Activated CD4-positive, alpha-beta T cell treated with anti-CD3 and anti-CD28 coated beads for 1 hour (primary cell): ENCODE data around the gene IFT22.
"Not testable (repeated sequence)": the region's sequence is repeated elsewhere in the genome, so short reads cannot be mapped to it uniquely, and the experiment has no call there.

ENCODE experiments used
- DNase-seq: peaks from one replicate; pipeline ENCODE4 v3.0.0-alpha.2; 2020

The IFT22 gene

DNA sequence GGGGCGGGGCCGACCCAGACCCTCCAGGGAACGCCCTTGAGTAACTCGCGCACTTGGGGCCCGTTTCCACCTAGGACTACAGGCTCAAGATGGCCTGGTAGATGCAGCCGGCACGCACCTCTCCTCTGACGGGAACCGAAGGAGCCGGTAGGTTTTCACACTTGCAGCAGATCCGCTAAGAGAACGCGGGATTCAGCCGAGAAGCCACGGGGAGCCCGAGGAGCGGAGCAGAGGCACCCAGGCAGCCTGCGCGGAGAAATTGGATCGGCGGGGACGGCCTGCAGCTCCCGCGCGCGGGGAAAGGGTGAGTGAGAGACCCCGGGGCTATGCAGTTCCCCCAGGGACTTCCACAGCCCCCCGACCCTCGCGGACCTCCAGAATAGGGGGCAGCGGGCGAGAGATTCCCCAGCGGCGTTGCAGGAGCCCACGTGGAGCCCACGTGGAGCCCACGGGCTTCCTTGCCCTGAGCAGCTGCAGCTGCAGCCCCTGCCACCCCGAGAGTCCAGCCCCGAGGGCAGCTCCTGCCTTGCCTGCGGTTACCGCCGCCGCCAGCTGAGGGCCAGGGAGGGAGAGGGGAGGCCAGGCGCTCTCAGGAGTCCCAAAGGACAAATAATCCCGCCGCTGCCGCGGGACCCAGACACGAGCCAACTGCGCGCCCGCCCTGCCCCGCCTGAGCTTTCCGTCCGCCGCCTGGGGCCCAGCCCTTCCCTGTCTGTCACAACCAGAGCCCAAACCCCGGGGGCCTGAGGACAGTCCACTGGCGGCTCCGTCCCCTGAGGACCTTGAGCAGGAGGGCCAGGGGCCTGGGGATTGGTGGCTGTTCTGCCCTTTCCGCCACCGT, 13.1 kb downstream of the IFT22 start:
- no peak for DNase-seq

DNA sequence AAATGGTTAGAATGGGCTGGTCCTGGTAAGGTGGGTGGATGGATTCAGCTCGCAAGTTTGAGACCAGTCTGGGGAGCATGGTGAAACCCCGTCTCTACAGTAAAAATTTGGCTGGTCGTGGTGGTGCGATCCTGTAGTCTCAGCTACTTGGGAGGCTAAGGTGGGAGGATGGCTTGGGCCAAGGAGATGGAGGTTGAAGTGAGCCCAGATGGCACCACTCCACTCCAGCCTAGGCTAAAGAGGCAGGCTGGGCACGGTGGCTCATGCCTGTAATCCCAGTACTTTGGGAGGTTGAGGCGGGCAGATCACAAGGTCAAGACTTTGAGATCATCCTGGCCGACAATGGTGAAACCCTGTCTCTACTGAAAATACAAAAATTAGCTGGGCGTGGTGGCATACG, 15.3 kb downstream of the IFT22 start:
- no peak for DNase-seq

DNA sequence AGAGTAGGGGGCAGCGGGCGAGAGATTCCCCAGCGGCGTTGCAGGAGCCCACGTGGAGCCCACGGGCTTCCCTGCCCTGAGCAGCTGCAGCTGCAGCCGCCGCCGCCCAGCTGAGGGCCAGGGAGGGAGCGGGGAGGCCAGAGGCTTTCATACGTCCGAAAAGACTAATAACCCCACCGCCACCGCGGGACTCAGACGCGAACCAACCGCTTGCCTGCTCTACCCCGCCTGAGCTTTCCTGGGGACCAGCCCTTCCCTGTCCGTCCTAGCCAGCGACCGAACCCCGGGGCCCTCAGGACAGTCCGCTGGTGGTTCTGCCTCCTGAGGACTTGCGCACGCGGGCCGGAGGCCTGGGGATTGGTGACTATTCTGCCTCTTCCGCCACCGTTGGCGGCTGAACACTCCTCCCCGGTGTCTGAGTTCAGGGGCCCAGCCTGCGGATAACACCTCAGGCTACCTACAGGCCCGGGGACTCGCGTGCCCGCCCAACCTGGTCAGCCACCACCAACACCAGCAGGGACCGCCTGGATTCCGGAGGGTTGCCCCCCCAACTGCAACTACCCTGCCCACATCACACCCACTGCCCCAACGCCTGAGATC, 18.4 kb downstream of the IFT22 start:
- no peak for DNase-seq

DNA sequence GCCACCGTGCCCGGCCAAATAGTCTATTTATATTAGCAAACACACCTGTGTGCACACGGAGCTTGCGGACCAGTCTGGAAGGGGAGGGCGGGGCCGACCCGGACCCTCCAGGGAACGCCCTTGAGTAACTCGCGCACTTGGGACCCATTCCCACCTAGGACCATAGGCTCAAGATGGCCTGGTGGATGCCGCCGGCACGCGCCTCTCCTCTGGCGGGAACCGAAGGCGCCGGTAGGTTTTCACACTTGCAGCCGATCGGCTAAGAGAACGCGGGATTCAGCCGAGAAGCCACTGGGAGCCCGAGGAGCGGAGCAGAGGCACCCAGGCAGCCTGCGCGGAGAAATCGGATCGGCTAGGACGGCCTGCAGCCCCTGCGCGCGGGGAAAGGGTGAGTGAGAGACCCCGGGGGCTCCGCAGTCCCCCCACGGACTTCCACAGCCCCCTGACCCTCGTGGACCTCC, 18.9 kb downstream of the IFT22 start:
- DNase-seq: no peak

DNA sequence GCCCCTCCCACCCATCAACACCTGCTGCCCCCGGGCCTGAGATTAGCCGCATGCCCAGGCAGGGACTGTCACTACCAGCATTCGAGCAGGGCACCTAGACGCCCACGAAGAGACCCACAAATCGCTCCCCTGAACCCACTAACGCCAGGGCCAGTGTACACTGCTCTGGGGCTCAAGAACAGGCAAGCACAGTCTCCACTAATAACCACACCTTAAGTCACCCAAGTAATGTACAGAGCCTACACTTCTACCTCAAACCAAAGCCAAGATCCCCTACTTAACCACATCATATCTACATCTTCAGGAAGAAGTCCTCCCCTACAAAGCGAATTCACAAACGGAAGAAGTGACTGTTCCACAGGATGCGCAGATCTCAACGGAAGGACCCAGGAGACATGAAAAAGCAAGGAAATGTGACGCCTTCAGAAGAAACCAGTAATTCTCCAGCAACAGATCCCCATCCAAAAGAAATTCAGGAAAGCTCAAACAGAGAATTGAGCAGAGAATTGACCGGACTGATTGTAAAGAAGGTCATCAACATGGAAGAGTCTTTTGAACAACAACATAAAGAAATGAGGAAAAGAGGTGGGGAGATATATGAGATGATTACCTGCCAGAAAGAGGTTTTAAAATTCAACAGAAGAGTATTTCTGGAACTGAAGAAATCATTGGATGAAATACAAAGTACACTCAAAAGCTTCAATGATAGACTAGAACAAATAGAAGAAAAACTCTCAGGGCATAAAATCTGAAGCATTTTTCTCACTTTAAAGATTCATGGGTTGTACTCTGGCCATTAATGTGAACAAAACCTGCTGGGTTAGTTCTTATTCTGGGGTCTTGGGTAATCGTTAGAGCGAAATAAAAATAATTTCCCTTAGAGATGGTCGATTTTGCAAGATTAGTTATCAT, 20.9 kb downstream of the IFT22 start:
- no peak for DNase-seq

DNA sequence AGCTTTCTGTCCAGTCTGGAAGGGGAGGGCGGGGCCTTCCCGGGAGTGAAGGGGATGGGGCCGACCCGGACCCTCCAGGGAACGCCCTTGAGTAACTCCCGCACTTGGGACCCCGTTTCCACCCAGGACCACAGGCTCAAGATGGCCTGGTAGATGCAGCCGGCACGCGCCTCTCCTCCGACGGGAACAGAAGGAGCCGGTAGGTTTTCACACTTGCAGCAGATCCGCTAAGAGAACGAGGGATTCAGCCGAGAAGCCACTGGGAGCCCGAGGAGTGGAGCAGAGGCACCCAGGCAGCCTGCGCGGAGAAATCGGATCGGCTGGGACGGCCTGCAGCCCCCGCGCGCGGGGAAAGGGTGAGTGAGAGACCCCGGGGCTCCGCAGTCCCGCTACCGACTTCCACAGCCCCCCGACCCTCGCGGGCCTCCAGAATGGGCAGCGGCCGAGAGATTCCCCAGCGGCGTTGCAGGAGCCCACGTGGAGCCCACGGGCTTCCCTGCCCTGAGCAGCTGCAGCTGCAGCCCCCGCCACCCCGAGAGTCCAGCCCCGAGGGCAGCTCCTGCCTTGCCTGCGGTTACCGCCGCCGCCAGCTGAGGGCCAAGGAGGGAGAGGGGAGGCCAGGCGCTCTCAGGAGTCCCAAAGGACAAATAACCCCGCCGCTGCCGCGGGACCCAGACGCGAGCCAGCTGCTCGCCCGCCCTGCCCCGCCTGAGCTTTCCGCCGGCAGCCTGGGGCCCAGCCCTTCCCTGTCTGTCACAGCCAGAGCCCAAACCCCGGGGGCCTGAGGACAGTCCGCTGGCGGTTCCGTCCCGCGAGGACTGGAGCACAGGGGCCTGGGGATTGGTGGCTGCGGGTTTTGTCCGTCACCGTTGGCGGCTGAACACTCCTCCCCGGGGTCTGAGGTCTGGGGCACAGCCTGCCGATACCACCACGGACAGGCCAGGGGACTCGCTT, 21.8 kb downstream of the IFT22 start:
- no peak for DNase-seq

DNA sequence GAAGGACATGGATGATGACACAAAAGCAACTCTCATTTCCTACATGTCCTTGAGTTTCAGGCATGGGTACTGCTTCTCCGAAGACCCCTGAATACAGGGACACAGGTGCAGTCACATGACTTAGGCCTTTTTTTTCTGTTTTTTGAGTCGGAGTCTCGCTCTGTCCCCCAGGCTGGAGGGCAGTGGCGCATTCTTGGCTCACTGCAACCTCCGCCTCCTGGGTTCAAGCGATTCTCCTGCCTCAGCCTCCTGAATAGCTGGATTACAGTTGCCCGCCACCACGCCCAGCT, 26.8 kb downstream of the IFT22 start:
- DNase-seq: no peak

DNA sequence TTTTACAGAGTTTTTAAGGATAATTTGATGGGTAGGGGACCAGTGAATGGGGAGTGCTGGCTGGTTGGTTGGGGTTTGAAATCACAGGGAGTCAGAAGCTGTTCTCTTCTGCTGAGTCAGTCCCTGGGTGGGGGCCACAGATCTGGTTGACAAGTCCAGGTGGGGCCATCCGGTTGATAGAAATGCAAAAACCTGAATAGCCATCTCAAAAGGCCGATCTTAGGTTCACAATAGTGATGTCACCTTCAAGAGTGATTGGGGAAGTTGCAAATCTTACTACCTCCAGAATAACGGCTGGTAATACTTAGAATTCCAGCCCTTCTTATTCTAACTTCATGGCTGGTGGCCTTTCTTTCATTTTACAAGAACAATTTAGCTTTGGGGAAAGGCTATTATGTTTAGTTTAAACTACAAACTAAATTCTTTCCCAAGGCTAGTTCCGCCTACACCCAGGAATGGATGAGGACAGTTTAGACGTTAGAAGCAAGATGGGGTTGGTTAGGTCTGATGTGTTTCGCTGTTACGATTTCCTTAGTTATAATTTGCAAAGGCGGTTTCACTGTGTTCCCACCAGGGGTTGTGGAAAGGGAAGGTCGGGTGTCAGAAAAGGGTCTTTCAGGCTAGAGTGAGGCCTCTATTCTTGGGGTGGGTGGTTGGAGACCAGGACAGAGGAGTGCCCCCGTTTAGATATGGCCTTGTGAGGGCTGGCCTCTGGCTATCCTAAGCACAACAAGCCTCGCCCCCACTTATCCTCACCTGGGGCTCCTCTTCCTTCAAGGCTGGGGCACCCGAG, 27.4 kb downstream of the IFT22 start:
- DNase-seq: no peak

DNA sequence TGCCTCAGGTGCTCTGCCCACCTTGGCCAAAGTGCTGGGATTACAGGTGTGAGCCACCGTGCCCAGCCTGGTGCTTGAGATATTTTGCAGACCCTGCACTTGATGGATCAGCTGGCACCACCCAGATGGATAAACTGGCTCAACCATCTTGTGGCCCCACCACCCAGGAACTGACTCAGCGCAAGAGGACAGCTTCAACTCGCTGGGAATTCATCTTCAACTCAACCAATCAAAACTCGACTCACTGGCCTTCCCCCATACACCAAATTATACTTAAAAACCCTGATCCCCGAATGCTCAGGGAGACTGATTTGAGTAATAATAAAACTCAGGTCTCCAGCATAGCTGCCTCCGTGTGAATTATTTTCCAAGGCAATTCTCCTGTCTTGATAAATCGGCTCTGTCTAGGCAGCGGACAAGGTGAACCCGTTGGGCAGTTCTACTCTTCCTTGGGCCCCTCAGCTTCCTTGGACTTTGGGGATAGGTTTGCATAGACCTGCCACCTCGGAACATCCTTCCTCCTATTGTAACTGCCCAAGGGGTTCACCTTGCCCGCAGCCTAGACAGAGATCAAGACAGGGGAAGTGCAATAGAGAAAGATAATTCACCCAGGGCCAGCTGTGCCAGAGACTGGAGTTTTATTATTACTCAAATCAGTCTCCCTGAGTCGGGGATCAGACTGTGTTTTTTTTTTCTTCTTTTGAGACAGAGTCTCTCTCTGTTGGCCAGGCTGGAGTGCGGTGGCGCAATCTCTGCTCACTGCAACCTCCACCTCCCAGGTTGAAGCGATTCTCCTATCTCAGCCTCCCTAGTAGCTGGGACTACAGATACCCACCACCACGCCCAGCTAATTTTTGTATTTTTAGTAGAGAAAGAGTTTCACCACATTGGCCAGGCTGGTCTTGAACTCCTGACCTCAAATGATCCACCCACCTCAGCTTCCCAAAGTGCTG, 28.3 kb downstream of the IFT22 start:
- not testable (repeated sequence) for DNase-seq

DNA sequence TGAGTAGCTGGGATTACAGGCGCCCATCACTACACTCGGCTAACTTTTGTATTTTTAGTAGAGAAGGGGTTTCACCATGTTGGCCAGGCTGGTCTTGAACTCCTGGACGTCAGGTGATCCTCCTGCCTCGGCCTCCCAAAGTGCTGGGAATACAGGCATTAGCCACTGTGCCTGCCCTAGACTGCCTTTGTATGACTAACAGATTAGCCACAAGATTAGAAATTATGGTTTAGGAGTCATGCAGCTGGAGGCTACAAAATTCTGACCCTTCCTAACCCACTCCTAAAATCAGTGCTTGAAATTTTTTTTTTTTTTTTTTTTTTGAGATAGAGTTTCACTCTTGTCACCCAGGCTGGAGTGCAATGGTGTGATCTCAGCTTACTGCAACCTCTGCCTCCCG, 29.0 kb downstream of the IFT22 start:
- not testable (repeated sequence) for DNase-seq

DNA sequence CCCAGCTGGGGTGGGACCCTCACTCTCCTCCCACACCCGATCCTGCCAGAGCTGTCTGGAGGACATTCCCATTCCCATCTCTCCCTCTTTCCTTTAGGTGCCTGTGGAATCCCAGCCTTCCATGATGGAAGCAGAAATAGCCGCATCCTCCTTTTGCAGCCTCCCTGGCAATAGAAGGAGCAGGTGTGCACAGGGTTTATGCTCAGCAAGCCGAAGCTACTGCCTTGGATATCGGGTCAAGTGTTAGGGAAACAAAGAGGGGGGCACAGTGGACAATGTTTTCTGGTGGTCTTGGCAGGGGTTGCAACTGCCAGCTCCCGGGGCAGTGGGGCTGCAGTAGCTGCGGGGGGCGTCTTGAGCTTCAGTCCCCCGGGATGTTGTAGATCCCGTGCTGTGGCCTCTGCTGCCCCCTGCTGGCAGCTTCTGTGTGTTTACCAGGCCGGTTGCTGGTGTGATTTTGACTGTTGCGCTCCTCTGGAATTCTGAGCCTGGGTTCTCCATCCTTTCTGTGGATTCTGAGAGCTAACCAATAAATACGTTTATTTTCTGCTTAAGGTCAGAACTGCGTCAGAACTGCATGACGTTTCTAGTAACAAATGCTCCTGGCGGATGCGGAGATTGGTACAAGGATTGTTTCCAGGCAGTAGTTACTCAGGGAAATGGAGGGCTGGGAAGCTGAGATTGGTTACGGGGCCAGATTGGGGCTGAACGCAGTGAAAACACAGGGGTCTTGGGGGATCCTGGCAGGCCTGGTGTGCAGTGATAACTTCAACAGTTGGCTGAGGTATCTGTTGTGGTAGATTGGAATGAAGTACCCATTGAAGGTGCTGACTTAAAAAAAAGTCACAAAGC, 31.2 kb downstream of the IFT22 start:
- peak; percentile 44 for DNase-seq

DNA sequence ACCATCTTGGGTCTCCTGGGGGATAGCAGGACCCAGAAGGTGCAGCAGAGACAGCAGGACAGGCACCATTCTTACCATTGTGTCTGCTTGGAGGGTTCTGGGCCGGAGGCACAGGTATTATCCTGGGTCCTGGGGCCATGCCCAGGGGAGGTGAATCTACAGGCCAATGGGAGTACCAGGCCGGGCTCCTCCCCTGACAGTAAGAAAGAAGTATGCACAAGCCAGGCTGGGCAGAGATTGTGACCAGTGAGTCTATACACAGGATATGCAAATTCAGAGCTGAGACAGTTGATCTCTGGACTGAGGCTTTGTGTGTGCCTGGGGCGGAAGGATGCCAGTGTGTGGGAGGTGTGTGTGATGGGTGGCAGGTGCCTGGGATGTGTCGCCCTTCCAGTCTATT, 31.9 kb downstream of the IFT22 start:
- DNase-seq: not testable (repeated sequence)

DNA sequence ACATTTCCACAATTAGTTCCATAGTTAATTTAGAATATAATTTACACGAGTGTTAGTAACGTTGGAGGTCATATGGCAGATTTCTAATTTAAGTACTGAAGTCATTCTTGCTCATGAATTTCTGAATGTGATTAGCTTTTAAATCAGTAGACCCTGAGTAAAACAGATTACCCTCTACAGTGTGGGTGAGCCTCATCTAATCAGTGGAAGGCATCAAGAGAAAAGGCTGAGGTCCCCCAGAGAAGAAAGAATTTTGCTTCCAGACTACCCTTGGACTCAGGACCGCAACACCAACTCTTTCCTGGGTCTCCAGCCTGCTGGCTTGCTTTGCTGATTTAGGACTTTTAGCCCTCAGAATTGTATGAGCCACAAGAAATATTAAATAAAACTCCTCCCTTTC, 33.2 kb downstream of the IFT22 start:
- DNase-seq: no peak

DNA sequence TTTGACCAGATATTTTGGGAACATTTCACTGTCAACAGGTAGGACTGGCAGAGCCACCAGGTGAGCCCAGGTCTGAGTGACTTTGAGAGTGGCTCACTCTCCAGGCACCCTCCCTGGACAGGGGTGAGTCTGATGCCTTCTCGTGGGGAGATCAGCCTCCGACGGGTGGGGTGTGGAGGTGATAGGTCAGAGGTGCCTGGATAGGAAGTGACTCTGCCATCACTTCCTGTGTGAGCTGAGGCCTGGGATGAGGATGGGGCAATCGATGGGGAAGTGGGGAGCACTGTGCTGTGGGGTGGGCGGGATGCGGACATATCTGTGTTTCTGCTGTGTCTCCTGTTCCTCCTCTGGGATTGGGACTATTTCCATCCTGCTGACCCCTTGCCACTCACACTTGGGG, 34.6 kb downstream of the IFT22 start:
- DNase-seq: no peak

DNA sequence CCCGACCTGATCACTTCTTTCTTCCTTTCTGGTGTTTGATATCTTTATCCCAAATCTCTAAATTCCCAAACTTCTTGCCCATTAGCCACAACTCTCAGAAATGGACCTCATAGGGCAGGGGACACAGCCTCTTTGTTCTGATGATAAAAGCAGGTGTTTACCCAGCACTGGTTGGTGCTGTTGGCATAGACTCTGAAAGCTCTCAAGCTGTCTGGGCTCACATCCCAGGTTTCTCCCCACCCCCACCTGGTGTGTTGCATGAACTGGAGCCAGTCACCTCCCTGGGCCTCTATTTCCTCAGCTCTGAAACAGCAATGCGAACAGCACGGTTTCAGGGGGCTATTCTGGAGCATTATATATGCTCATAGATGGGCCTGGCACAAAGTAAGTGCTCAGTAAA, 35.7 kb downstream of the IFT22 start:
- not testable (repeated sequence) for DNase-seq

DNA sequence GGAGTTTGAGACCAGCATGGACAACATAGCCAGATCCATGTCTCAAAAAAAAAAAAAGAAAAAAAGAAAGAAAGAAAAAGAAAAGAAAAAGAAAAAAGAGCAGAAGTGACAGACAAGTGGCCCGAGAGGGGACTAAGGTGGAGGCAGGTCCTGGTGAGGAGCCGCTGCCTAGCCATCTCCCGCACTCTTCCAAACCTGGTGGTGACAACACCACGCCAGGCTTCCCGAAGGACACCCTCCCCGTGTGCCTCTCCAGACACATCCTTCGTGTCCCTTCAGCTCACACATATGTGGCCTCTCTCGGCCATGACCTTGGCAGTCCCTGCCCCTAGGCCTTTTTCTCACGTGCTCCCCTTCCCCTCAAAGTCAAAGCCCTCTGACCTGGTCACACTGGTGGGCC, 36.4 kb downstream of the IFT22 start:
- DNase-seq: no peak

DNA sequence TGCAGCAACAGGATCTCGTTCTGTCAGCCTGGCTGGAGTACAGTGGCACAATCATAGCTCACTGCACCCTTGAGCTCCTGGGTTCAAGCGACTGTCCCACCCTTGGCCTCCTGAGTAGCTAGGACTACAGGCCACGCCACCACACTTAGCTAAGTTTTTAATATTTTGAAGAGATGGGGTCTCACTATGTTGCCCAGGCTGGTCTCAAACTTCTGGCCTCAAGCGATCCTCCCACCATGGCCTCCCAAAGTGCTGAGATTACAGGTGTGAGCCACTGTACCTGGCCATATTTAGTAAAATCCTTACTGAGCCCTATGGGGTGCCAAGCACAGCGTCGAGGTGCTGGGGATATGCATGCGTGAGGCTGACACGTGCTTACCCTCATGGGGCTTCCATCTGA, 40.7 kb downstream of the IFT22 start:
- not testable (repeated sequence) for DNase-seq

DNA sequence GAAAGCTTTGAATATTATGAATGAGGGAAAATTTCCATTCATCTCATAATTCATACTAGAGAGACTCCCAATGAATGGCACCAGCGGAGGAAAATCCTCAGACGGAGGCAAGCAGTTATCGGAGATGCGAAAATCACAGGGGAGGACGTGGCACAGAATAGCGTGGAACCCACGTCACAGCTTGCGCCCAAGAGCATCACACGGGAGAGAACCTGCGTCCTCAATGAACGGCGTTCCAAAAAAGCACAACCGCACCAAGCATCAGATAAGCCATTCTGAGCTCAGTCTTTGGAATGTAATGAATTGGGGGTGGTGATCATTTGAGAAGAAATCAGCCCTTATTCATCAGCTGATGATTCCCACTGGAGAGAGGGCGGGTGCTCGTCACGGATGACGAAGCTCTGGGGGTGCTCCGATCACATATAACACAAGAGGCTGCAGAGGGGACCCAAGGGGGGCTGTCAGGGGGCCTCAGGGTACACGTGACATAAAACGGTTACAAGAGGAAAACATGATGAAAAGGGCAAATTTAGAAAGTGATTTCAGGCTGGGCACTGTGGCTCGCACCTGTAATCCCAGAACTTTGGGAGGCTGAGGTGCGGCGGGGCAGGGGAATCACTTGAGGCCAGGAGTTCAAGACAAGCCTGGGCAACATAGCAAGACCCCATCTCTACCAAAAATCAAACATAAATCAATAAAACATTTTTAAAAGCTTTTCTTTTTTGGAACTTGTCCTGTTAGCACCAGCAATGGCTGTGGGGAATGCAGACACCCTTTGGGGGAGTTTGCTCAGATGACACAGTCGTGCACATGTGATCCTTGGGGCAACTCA, 42.9 kb downstream of the IFT22 start:
- no peak for DNase-seq

DNA sequence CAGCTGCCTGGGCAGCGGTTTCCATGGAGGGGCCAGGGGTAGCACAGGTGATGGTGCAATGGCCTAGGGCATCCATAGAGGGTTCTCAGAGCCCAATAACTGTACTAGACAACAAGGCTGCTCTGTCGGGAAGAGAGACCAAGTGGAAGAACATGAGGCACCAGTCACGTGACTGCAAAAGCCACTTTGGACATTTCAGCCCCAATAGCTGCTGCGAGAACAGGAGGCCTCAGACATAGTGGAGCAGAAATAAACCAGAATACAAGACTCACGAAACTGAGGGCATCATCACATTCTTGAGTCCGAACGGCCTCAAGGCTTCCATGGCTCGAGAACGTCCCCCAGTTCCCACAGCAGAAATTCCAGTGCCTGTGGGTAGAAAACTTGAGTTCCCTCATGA, 44.5 kb downstream of the IFT22 start:
- DNase-seq: no peak
